NCI-H748 (cell line): ENCODE data around the gene MTFMT.
"Not testable (repeated sequence)": the region's sequence is repeated elsewhere in the genome, so short reads cannot be mapped to it uniquely, and the experiment has no call there.

Source experiments
- DNase-seq: peaks from one replicate; lab custom pipeline; 2025; ENCODE audit not compliant: unreplicated experiment; lab: John Stamatoyannopoulos, UW

The MTFMT gene

GRCh38 chr15:65040461-65040860 lies 11.0 kb upstream of the MTFMT start:
- DNase-seq = no peak

- no peak for DNase-seq
Measured at GRCh38 chr15:65038836-65039235, 9.4 kb upstream of the MTFMT start.

GRCh38 chr15:65038428-65038827 lies 9.0 kb upstream of the MTFMT start:
- DNase-seq = no peak

- DNase-seq = no peak
Measured at GRCh38 chr15:65037309-65037708, 7.9 kb upstream of the MTFMT start.

GRCh38 chr15:65034719-65035118 lies 5.3 kb upstream of the MTFMT start:
- no peak for DNase-seq

- DNase-seq = peak; percentile 42
Measured at GRCh38 chr15:65033659-65034269, 4.3 kb upstream of the MTFMT start.

- DNase-seq = peak; percentile 80
Measured at GRCh38 chr15:65032801-65033537, 3.5 kb upstream of the MTFMT start.

GRCh38 chr15:65029736-65030208 lies 333 bp upstream of the MTFMT start:
- DNase-seq = no peak

GRCh38 chr15:65028338-65028737 lies 1.1 kb downstream of the MTFMT start:
- DNase-seq = no peak

- no peak for DNase-seq
Measured at GRCh38 chr15:65027593-65027992, 1.8 kb downstream of the MTFMT start.

- DNase-seq = no peak
Measured at GRCh38 chr15:65026756-65027155, 2.7 kb downstream of the MTFMT start.

GRCh38 chr15:65021488-65021887 lies 8.0 kb downstream of the MTFMT start:
- DNase-seq = no peak

GRCh38 chr15:65020419-65020818 lies 9.0 kb downstream of the MTFMT start:
- DNase-seq = no peak

- not testable (repeated sequence) for DNase-seq
Measured at GRCh38 chr15:65011198-65011597, 18.2 kb downstream of the MTFMT start.

- no peak for DNase-seq
Measured at GRCh38 chr15:65008983-65009382, 20.5 kb downstream of the MTFMT start.

GRCh38 chr15:65006876-65007275 lies 22.6 kb downstream of the MTFMT start:
- no peak for DNase-seq

- no peak for DNase-seq
Measured at GRCh38 chr15:65004993-65005392, 24.4 kb downstream of the MTFMT start.

GRCh38 chr15:64997745-64998375 lies 31.6 kb downstream of the MTFMT start:
- DNase-seq = no peak

GRCh38 chr15:64997066-64997465 lies 32.4 kb downstream of the MTFMT start:
- DNase-seq = no peak

- no peak for DNase-seq
Measured at GRCh38 chr15:64993290-64993689, 36.1 kb downstream of the MTFMT start.

GRCh38 chr15:64991536-64992135 lies 37.8 kb downstream of the MTFMT start:
- DNase-seq = no peak

- DNase-seq = no peak
Measured at GRCh38 chr15:64990168-64990470, 39.3 kb downstream of the MTFMT start.
